T-helper 1 cell treated with Interleukin-12 subunit alpha and Interleukin-12 subunit beta and Interleukin-4 antibody, amounts not matched to agents 30 μg/mL and 1 μg/mL, for 36 hours (primary cell): ENCODE data around the gene TPH2.

Source experiments
- H3K27ac Mint-ChIP-seq: one replicate; pipeline ENCODE4 v1.8.0; 2021; ENCODE audit warnings: mild to moderate bottlenecking, mixed read lengths
- H3K27me3 Mint-ChIP-seq: one replicate; pipeline ENCODE4 v1.8.0; 2021; ENCODE audit warnings: low read depth, mixed read lengths
- H3K36me3 Mint-ChIP-seq: one replicate; pipeline ENCODE4 v1.8.0; 2021; ENCODE audit warnings: low read depth, mixed read lengths
- H3K4me1 Mint-ChIP-seq: one replicate; pipeline ENCODE4 v1.8.0; 2021; ENCODE audit warnings: low read depth, mixed read lengths
- H3K4me3 Mint-ChIP-seq: one replicate; pipeline ENCODE4 v1.8.0; 2021; ENCODE audit warnings: mild to moderate bottlenecking, moderate library complexity, mixed read lengths
- H3K9me3 Mint-ChIP-seq: one replicate; pipeline ENCODE4 v1.8.0; 2021; ENCODE audit warnings: mixed read lengths

TPH2 gene

DNA sequence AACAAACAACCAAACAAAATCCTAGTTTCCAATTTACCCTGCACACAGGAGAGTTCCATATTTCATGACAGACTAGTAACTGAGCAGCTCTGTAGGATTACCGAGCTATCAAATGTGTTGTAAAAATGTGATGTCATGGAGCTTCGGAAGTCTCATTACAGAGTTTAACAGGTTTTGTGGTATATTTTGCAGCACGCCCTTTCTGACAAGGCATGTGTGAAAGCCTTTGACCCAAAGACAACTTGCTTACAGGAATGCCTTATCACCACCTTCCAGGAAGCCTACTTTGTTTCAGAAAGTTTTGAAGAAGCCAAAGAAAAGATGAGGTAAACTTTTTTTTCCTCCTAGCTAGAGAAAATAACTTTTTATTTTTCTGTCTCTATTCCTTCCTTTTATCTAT is 92.4 kb downstream of the TPH2 start:
- Mint-ChIP-seq H3K36me3 (no peaks in the 10 kb centered on the region), H3K4me3 (no peak overlapping the region), H3K27ac (no peak overlapping the region), H3K27me3 (no peaks in the 10 kb centered on the region), H3K4me1 (no peaks in the 10 kb centered on the region), H3K9me3 (no peaks in the 10 kb centered on the region)

DNA sequence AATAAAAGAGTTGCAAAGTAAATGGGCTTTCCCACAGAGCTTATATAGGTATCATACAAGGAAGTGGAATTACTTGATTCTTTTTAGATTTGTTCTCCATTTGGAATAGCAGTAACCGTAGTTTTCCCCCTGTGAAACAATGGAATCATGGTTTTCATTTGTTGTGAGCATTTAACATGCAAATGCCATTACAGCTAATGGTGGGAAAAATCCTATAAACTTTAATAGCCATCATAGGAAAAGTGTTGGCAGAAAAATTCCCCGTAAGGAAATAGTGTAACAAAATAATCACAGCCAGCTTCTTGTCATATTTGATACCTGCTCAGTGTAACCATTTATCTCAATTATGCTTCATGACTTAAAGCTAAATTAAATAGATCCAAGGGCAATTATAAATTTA is 95.3 kb downstream of the TPH2 start:
- no peaks in the 10 kb centered on the region for H3K9me3 Mint-ChIP-seq
- no peaks in the 10 kb centered on the region for H3K36me3 Mint-ChIP-seq
- no peaks in the 10 kb centered on the region for H3K4me1 Mint-ChIP-seq
- no peaks in the 10 kb centered on the region for H3K27me3 Mint-ChIP-seq
- no peak overlapping the region for H3K4me3 Mint-ChIP-seq
- H3K27ac Mint-ChIP-seq = no peak overlapping the region

DNA sequence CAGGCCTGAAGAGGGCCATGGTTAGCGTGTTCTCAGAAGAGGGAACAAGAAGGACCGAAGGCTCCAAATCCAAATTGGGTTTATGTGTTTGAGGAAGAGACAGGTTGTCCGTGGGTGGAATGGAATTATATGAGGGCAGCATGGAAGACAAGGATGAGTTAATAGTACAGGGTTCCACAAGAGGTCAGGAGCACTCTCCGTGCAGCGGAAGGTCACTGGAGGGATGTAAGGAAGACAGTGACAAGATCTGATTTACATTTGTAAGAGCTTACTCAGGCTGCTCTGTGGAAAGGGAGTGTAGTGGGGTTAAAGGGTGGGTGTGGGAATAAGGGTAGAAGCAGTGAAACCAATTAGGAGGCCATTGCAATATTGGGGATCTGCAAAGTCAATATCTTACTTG is 97.0 kb downstream of the TPH2 start:
- Mint-ChIP-seq H3K4me3 (no peak overlapping the region), H3K9me3 (peaks cover 4% of the 10 kb centered on the region), H3K36me3 (no peaks in the 10 kb centered on the region), H3K27ac (no peak overlapping the region), H3K27me3 (peaks cover 4% of the 10 kb centered on the region), H3K4me1 (no peaks in the 10 kb centered on the region)

DNA sequence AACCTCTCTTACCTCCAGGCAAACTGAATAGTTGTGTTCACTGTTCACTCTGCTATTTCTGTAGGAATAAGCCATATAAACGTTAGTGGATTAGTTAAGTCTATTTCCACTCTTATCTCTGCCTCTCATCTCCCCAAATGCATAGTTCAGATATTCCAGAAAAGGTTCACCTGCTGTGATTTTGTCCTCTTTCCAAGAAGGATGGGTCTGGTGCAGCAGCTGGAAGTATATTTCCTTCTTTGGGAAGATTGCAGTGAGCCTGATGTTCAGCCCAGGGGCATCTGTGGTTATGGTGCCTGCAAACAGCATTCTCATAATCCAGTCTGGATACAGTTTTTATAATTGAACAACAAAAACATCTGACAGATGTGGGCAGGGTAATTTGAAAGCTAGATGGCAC is 97.7 kb downstream of the TPH2 start:
- Mint-ChIP-seq H3K27ac (no peak overlapping the region), H3K4me1 (no peaks in the 10 kb centered on the region), H3K4me3 (no peak overlapping the region), H3K27me3 (peaks cover 4% of the 10 kb centered on the region), H3K9me3 (peaks cover 4% of the 10 kb centered on the region), H3K36me3 (no peaks in the 10 kb centered on the region)

DNA sequence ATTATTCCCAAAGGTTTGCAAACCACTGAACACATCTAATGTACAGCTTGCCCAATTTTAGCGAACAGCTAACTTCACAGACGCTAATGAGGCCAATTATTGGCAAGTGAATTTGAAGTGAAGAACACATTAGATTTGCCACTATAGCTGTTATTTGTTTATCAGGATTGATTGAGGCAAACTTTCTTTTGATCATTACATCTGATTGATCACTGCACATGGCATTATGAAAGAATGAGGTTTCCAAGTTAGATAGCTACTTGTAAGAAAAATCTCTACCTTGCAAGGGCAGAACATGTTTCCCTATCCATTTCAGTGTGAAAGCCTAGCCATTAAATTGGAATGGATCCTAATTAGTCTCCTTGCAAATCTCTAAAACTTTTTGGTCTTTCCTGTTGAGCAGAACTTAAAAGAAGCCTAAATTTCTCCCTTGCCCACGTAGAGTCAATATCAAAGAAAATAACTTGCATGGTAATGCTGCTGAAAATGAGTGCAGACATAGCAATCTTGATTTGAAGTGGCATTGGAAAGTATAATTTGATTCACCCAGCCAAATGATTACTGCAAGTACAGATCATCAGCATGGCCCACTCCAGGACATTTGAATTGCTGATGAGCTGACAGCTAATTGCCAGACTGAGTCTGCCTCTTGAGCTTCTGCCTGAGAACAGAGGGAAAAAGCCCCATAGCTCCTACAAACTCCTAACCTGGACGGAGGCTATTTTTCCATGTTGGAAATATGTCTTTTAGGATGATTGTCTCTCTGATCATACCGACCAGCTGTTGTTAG is 98.6 kb downstream of the TPH2 start:
- H3K27ac Mint-ChIP-seq = no peak overlapping the region
- no peaks in the 10 kb centered on the region for H3K36me3 Mint-ChIP-seq
- H3K4me1 Mint-ChIP-seq = no peaks in the 10 kb centered on the region
- peaks cover 4% of the 10 kb centered on the region for H3K27me3 Mint-ChIP-seq
- H3K9me3 Mint-ChIP-seq = peaks cover 4% of the 10 kb centered on the region
- H3K4me3 Mint-ChIP-seq = no peak overlapping the region

DNA sequence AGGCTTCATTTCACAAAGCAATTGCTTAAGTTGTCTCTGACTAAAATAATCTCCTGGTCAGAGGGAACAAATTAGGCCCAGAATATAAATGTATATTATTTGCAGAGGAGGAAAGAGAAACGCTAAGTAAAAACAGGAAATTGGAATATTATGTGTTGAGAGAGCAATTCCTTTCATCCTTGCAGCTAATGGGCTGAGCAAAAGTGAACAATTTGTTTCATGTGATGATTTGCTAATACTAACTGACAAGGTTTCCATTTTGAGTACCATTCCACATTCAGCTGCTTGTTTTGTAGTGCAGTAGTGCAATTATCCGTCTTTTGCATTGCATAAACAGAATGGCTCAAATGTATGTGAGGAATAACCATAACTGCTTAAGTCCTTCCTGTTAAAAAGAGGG is 103.2 kb downstream of the TPH2 start:
- H3K4me3 Mint-ChIP-seq = no peak overlapping the region
- H3K9me3 Mint-ChIP-seq = peaks cover 4% of the 10 kb centered on the region
- H3K4me1 Mint-ChIP-seq = no peaks in the 10 kb centered on the region
- H3K36me3 Mint-ChIP-seq = no peaks in the 10 kb centered on the region
- no peak overlapping the region for H3K27ac Mint-ChIP-seq
- peaks cover 4% of the 10 kb centered on the region for H3K27me3 Mint-ChIP-seq

DNA sequence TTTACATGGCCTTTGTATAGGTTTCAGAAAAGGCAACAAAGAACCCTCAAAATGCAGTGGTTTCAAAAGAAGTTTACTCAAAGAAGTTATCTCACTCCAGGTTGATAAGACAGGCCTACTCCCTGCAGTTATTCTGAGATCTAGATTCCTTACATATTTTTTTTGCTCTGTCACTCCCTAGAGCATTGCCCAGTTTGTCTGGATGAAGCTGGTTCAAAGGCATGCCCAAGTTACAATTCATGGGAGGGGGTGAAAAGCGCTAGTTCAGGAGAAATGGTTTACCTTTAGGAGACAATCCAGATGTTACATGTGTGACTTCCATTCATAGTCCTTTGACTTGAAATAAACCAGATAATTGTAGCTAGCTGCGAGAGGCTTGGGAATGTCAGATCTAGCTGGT is 115.0 kb downstream of the TPH2 start:
- Mint-ChIP-seq H3K27ac (no peak overlapping the region), H3K36me3 (no peaks in the 10 kb centered on the region), H3K9me3 (no peaks in the 10 kb centered on the region), H3K27me3 (no peaks in the 10 kb centered on the region), H3K4me1 (no peaks in the 10 kb centered on the region), H3K4me3 (no peak overlapping the region)

DNA sequence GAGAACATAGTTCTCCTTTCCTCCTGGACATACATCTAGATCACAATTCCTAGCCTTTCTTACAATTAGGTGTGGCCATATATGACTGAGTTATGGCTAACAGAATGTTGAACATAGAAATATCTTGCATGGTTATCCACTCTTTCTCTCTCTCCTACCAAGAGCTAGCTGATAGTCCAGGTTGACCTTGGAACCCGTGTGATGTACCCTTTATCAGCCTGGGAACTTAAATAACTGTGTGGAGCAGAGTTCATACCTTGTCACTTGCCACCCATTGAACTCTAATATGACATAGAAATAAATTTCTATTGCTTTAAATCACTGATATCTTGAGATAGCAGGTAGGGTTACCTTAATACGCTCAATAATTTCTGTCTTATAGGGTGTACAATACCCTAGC is 115.9 kb downstream of the TPH2 start:
- H3K36me3 Mint-ChIP-seq = no peaks in the 10 kb centered on the region
- H3K27ac Mint-ChIP-seq = no peak overlapping the region
- no peak overlapping the region for H3K4me3 Mint-ChIP-seq
- H3K27me3 Mint-ChIP-seq = no peaks in the 10 kb centered on the region
- no peaks in the 10 kb centered on the region for H3K4me1 Mint-ChIP-seq
- H3K9me3 Mint-ChIP-seq = no peaks in the 10 kb centered on the region

DNA sequence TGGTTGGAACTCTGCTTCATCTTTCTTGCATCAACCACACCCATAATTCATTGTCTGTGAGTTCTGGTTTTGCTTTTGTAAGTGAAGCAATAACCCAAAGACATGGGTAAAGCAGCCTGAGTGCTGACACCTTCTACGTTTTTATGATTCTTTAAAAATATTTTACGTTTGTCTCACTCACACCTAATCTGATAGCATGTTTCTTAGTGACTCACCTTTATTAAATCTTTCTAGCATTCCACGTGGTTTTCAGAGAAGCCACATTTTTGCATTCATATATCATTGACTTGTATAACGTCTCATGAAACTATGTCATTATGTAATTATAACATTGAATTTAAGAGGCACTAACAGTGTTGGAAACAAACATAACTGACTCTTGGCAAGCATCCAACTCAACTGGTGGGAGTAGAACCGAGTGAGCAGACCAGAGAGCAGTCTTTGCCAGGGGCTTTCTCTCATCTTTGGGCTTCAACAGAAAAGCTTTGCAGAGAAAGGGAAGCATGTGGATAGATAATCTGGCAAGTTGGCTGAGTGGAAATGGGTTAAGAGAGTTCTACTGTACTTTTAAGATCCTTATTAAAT is 118.8 kb downstream of the TPH2 start:
- H3K27ac Mint-ChIP-seq = no peak overlapping the region
- H3K9me3 Mint-ChIP-seq = no peaks in the 10 kb centered on the region
- no peak overlapping the region for H3K4me3 Mint-ChIP-seq

DNA sequence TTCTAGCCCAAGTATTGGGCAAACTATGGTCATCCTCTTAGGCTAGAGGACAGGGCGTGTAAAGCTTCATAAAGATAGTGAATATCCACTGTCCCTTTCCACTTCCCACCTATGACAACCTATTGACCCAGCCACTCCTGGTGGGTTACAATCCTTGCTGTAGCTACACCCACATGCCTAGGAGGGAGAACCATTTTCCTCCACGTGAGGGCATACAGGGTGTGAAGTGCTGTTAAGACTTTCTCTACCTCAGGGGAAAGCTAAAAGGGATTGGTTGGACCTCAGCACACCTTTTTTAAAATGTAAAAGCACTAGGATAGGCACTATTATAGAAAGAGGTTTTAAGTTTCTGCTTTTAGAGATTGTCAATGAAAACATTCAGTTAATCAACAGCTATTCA is 124.4 kb downstream of the TPH2 start:
- no peaks in the 10 kb centered on the region for H3K9me3 Mint-ChIP-seq
- H3K4me3 Mint-ChIP-seq = no peak overlapping the region
- H3K36me3 Mint-ChIP-seq = no peaks in the 10 kb centered on the region
- no peaks in the 10 kb centered on the region for H3K27me3 Mint-ChIP-seq
- no peaks in the 10 kb centered on the region for H3K4me1 Mint-ChIP-seq
- H3K27ac Mint-ChIP-seq = no peak overlapping the region

More for the DNA sequence above, 118.8 kb downstream of the TPH2 start:
- Mint-ChIP-seq H3K4me1 (no peaks in the 10 kb centered on the region), H3K27me3 (no peaks in the 10 kb centered on the region), H3K36me3 (no peaks in the 10 kb centered on the region)

DNA sequence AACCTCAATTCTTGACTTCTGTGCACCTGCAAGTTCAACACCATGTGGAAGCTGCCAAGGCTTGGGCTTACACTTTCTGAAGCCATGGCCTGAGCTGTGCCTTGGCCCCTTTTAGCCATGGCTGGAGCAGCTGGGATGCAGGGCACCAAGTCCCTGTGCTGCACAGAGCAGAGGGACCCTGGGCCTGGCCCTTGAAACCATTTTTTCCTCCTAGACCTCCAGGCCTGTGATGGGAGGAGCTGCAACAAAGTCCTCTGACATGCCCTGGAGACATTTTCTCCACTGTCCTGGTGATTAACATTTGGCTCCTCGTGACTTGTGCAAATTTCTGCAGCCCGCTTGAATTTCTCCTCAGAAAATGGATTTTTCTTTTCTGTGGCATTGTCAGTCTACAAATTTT is 132.4 kb downstream of the TPH2 start:
- peaks cover 6% of the 10 kb centered on the region for H3K9me3 Mint-ChIP-seq
- no peaks in the 10 kb centered on the region for H3K4me1 Mint-ChIP-seq
- H3K4me3 Mint-ChIP-seq = no peak overlapping the region
- no peaks in the 10 kb centered on the region for H3K36me3 Mint-ChIP-seq
- no peaks in the 10 kb centered on the region for H3K27me3 Mint-ChIP-seq
- no peak overlapping the region for H3K27ac Mint-ChIP-seq

DNA sequence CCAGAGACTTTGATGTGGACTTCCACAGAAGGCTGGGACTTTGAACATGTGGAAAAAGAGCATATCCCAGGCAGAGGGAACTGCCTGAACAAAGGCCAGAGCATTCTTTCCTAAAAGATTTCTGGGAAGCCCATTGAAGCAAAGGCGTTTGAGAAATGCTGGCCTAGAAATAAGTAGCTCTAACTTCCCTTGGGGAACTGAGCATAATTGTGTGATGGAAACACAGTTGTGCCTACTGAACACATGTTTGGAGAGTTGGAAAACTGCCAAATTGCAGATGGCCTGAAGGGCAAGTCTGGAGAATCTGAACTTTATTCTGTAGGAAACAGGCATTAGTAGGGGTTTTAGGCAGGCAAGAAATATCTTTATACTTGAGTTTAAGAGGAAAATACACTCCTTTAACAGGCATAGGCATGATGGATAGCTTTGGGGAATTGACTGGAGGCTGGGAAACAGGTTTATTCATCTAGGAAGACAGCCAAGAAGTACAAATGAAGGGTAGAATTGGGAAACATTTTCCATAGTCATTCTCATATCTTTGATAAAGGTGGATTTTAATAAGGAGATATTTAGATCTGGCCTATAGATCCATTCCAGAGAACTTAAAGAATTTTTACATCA is 134.1 kb downstream of the TPH2 start:
- Mint-ChIP-seq H3K27me3 (no peaks in the 10 kb centered on the region), H3K4me1 (no peaks in the 10 kb centered on the region), H3K36me3 (no peaks in the 10 kb centered on the region), H3K4me3 (no peak overlapping the region), H3K27ac (no peak overlapping the region), H3K9me3 (peaks cover 6% of the 10 kb centered on the region)

DNA sequence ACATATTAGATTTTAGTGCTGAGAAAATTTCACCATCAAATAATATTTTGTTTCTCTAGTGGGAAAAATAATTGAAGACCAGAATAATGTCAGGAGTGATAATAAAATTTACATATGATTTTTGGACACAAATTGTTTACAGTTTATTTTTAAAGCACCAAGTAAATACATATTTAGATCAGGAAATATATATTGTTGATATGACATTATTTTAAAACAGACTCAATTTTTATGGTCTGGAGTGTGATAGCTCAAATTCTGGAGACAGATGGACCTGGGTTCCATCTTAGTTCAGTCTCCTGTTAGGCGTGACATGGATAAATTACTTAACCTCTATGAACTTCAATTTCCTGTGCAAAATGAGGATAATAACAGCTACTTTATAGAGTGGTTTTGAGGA is 135.4 kb downstream of the TPH2 start:
- H3K4me3 Mint-ChIP-seq = no peak overlapping the region
- no peaks in the 10 kb centered on the region for H3K27me3 Mint-ChIP-seq
- H3K27ac Mint-ChIP-seq = no peak overlapping the region
- H3K36me3 Mint-ChIP-seq = no peaks in the 10 kb centered on the region
- no peaks in the 10 kb centered on the region for H3K4me1 Mint-ChIP-seq
- H3K9me3 Mint-ChIP-seq = peaks cover 6% of the 10 kb centered on the region

DNA sequence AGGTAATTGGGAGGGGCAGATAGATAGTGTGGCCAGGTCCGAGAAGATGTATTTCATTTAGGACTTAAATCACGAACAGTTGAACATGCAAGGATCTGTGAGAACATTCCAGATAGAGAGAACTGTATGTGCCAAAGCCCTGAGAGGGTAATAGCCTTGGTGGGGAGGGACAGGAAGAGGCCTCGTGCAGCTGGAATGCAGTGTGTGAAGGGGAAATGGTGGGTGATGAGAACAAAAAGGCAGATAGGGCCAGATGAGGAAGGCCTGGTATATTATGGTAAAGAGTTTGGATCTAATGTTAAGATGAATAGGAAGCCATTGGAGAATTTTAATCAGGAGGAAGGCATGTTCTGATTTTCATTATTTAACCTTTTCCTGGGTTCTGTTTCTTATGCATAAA is 136.3 kb downstream of the TPH2 start:
- Mint-ChIP-seq H3K27ac (no peak overlapping the region), H3K4me3 (no peak overlapping the region), H3K27me3 (no peaks in the 10 kb centered on the region), H3K9me3 (peaks cover 10% of the 10 kb centered on the region), H3K4me1 (no peaks in the 10 kb centered on the region), H3K36me3 (no peaks in the 10 kb centered on the region)

DNA sequence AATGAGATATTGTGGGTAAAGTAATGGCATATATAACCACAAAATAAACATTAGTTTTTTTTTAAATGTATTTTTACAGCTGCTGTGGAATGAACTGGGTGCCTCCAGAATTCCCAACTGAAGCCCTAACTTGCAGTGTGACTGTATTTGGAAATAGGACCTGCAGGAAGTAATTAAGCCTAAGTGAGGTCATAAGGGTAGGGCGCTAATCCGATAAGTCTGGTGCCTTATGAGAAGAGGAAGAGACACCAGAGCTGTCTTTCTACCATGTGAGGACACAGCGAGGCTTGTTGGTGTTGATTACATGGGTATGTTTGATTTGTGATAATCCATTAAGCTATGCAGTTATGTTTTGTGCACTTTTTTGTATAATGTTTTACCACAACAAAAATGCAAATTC is 136.8 kb downstream of the TPH2 start:
- no peak overlapping the region for H3K27ac Mint-ChIP-seq
- no peaks in the 10 kb centered on the region for H3K36me3 Mint-ChIP-seq
- no peak overlapping the region for H3K4me3 Mint-ChIP-seq
- H3K4me1 Mint-ChIP-seq = no peaks in the 10 kb centered on the region
- no peaks in the 10 kb centered on the region for H3K27me3 Mint-ChIP-seq
- peaks cover 10% of the 10 kb centered on the region for H3K9me3 Mint-ChIP-seq
